ENCODE results near the gene EPHA3. TPM values are rescaled to one million over a fixed set of nuclear protein-coding genes. Genes with fewer than 3 reads are reported as not detected.

Gene EPHA3
- total and polyA plus RNA-seq, 10 of the 15 experiments (the other 5 are each of a cell fraction or from before 2014, with no cell fraction given) = 0.03 to 39.0 (median 0.07) TPM; not detected in 4

DNA sequence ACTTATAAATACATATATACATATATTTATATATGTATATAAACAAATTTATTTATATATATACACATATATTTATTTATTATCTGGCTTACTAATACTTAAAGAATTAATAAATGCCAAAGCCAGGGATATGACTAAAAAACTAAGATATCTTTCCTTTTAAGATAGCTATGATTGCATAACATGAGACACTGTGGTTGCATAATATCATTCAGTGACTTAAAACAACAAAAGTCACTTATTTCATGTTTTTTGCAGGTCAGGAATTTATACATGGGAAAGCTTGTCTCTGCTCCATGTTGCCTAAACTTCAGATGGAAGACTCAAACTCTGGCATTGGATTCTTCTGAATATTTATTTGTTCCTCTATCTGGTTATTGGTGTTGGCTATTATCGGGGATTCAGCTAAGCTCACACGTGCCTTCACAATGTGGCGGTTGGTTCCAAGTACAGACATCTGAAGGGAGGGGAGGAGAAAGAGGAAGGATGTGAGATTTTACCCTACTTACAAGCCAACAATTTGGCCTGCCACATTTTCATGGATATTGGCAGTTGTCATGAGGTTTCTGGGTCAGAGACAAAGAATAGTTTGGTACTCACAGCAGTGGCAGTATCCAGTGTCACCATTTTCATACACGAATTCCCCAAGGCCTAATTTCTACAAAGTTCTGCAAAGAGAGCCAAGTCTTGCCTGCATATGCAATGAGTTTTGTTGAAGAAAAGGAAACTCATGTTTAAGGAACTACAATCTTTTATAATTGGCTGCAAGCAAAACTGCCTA, 381.6 kb downstream of the EPHA3 start:
- TF ChIP-seq, protein P1, sequence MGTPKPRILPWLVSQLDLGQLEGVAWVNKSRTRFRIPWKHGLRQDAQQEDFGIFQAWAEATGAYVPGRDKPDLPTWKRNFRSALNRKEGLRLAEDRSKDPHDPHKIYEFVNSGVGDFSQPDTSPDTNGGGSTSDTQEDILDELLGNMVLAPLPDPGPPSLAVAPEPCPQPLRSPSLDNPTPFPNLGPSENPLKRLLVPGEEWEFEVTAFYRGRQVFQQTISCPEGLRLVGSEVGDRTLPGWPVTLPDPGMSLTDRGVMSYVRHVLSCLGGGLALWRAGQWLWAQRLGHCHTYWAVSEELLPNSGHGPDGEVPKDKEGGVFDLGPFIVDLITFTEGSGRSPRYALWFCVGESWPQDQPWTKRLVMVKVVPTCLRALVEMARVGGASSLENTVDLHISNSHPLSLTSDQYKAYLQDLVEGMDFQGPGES (IDR thresholded peaks at IDR 0.05) = no peak
- TF ChIP-seq SRF (IDR thresholded peaks at IDR 0.05; ENCODE audit: low read depth in 2 of 2, low read length in 2 of 2) (no peak), KAT2A (conservative IDR thresholded peaks at IDR 0.05; ENCODE audit: control insufficient read depth, low read depth, low read length) (no peak)
- TF ChIP-seq, protein P2, sequence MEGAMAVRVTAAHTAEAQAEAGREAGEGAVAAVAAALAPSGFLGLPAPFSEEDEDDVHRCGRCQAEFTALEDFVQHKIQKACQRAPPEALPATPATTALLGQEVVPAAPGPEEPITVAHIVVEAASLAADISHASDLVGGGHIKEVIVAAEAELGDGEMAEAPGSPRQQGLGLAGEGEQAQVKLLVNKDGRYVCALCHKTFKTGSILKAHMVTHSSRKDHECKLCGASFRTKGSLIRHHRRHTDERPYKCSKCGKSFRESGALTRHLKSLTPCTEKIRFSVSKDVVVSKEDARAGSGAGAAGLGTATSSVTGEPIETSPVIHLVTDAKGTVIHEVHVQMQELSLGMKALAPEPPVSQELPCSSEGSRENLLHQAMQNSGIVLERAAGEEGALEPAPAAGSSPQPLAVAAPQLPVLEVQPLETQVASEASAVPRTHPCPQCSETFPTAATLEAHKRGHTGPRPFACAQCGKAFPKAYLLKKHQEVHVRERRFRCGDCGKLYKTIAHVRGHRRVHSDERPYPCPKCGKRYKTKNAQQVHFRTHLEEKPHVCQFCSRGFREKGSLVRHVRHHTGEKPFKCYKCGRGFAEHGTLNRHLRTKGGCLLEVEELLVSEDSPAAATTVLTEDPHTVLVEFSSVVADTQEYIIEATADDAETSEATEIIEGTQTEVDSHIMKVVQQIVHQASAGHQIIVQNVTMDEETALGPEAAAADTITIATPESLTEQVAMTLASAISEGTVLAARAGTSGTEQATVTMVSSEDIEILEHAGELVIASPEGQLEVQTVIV (IDR thresholded peaks at IDR 0.05; ENCODE audit: borderline replicate concordance, partially characterized antibody) = no peak
- TF ChIP-seq, protein P3, sequence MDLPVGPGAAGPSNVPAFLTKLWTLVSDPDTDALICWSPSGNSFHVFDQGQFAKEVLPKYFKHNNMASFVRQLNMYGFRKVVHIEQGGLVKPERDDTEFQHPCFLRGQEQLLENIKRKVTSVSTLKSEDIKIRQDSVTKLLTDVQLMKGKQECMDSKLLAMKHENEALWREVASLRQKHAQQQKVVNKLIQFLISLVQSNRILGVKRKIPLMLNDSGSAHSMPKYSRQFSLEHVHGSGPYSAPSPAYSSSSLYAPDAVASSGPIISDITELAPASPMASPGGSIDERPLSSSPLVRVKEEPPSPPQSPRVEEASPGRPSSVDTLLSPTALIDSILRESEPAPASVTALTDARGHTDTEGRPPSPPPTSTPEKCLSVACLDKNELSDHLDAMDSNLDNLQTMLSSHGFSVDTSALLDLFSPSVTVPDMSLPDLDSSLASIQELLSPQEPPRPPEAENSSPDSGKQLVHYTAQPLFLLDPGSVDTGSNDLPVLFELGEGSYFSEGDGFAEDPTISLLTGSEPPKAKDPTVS (IDR thresholded peaks at IDR 0.05; ENCODE audit: low read depth, low read length) = no peak
- ChIA-PET RAD21 (ENCODE audit: unreplicated experiment) (no interaction called here), SMC1A (ENCODE audit: uncharacterized antibody, unreplicated experiment) (interaction anchor here (1.0 kb wide), 1 partner anchor 17 kb away, joined by 3 read pairs; no protein-coding TSS in a partner anchor), POLR2A (no interaction called here), CTCF (no interaction called here)
- Histone ChIP-seq H3K4me2 (ENCODE audit: control insufficient read depth, insufficient read depth) (no peak overlapping the region), H3K4me1 (ENCODE audit: control insufficient read depth, insufficient read depth, low read length) (no peaks in the 10 kb centered on the region), H3K27ac (ENCODE audit: control insufficient read depth, insufficient read depth) (no peak overlapping the region), H3K36me3 (ENCODE audit: control insufficient read depth in 2 of 2, insufficient read depth in 2 of 2, low read length in 1 of 2) (no peaks in the 10 kb centered on the region), H3K9me3 (replicated peaks; ENCODE audit: control insufficient read depth, insufficient read depth, low read length) (no peaks in the 10 kb centered on the region), H3K9ac (ENCODE audit: control insufficient read depth, insufficient read depth, low read length) (no peak overlapping the region), H3K27me3 (replicated peaks in 1 of 2; ENCODE audit: control insufficient read depth in 2 of 2, insufficient read depth in 2 of 2, low read length in 1 of 2) (no peaks in the 10 kb centered on the region), H3K4me3 (no peak overlapping the region), H2AFZ (ENCODE audit: control insufficient read depth, low read depth, low read length) (no peak overlapping the region), H4K20me1 (ENCODE audit: control insufficient read depth, insufficient read depth) (no peaks in the 10 kb centered on the region), H3K79me2 (ENCODE audit: control insufficient read depth, insufficient read depth, low read length) (no peaks in the 10 kb centered on the region)
- FAIRE-seq (no peak), DNase-seq (ENCODE audit: low read depth, low spot score) (no peak), ATAC-seq (no peak)
- no TSS peak for BruUV-seq (replicated peaks)
- in situ Hi-C loops (cut with MboI) = no loop called here
- intact Hi-C loops (cut with micrococcal nuclease; ENCODE audit: unreplicated experiment) = no loop called here
- WGBS (ENCODE audit: insufficient coverage, insufficient replicate concordance, low lambda C conversion rate, missing lambda C conversion rate) = 31% methylated on average over 4 of the region's 4 CpGs

Measured in GM12878 (cell line).